HepG2 (cell line): ENCODE results near the gene TNFAIP3. TPM values are rescaled to one million over a fixed set of nuclear protein-coding genes. Genes with fewer than 3 reads are reported as not detected.

Experiments
- ELF4 ChIP-seq: sonication (generic); formaldehyde crosslinking; IDR thresholded peaks from 2 replicates; pipeline ENCODE4 v1.5.0; 2020; ENCODE audit warnings: missing genetic modification reagents, mild to moderate bottlenecking, moderate library complexity, borderline replicate concordance
- FOXM1 ChIP-seq: sonication (generic); formaldehyde crosslinking; IDR thresholded peaks from 2 replicates; pipeline ENCODE4 v1.5.0; 2020; ENCODE audit warnings: missing genetic modification reagents
- HES4 ChIP-seq: sonication (generic); formaldehyde crosslinking; IDR thresholded peaks from 2 replicates; pipeline ENCODE4 v1.9.0; 2021; ENCODE audit warnings: mild to moderate bottlenecking, missing genetic modification reagents, borderline replicate concordance
- IKZF1 ChIP-seq: fragments of 450-650 bp; IDR thresholded peaks from 2 replicates; pipeline ENCODE4 v1.7.1; 2016
- JUNB ChIP-seq: sonication (generic); formaldehyde crosslinking; IDR thresholded peaks from 2 replicates; pipeline ENCODE4 v1.8.0; 2022; ENCODE audit warnings: missing genetic modification reagents, mild to moderate bottlenecking, borderline replicate concordance
- MEIS1 ChIP-seq: sonication (generic); formaldehyde crosslinking; IDR thresholded peaks from 2 replicates; pipeline ENCODE4 v1.9.0; 2021; ENCODE audit warnings: mild to moderate bottlenecking, missing genetic modification reagents, moderate library complexity, borderline replicate concordance
- NBN ChIP-seq: fragments of 450-650 bp; conservative IDR thresholded peaks from 2 replicates; pipeline ENCODE4 v1.6.1; 2017
- PAF1 ChIP-seq: IDR thresholded peaks from 2 replicates; pipeline ENCODE4 v1.6.1; 2016; ENCODE audit warnings: missing genetic modification reagents, missing compliant biosample characterization
- PBX3 ChIP-seq: sonication (generic); formaldehyde crosslinking; IDR thresholded peaks from 2 replicates; pipeline ENCODE4 v1.8.1; 2023; ENCODE audit warnings: missing genetic modification reagents, inconsistent platforms, borderline replicate concordance
- PITX1 ChIP-seq: sonication (generic); formaldehyde crosslinking; IDR thresholded peaks from 2 replicates; pipeline ENCODE4 v1.5.1; 2020; ENCODE audit warnings: mild to moderate bottlenecking, missing genetic modification reagents
- PLRG1 ChIP-seq: fragments of 450-650 bp; conservative IDR thresholded peaks from 2 replicates; pipeline ENCODE4 v1.6.1; 2016
- SMC3 ChIP-seq: IDR thresholded peaks from 2 replicates; pipeline ENCODE4 v1.6.1; 2011; ENCODE audit warnings: low read length, improper control_type of control experiment
- SPEN ChIP-seq: sonication (generic); formaldehyde crosslinking; IDR thresholded peaks from 2 replicates; pipeline ENCODE4 v1.5.1; 2020; ENCODE audit warnings: low read depth, mild to moderate bottlenecking, missing genetic modification reagents
- TIGD3 ChIP-seq: sonication (generic); formaldehyde crosslinking; IDR thresholded peaks from 2 replicates; pipeline ENCODE4 v1.5.1; 2020; ENCODE audit warnings: mild to moderate bottlenecking, missing genetic modification reagents, borderline replicate concordance
- ZBTB42 ChIP-seq: sonication (generic); formaldehyde crosslinking; IDR thresholded peaks from 2 replicates; pipeline ENCODE4 v1.5.0; 2020; ENCODE audit warnings: mild to moderate bottlenecking, missing genetic modification reagents
- ZKSCAN5 ChIP-seq: sonication (generic); formaldehyde crosslinking; IDR thresholded peaks from 2 replicates; pipeline ENCODE4 v1.5.1; 2020; ENCODE audit warnings: mild to moderate bottlenecking, missing genetic modification reagents
- ZNF234 ChIP-seq: sonication (generic); formaldehyde crosslinking; conservative IDR thresholded peaks from 2 replicates; pipeline ENCODE4 v1.5.1; 2020; ENCODE audit warnings: mild to moderate bottlenecking, missing genetic modification reagents
- ZNF33B ChIP-seq: sonication (generic); formaldehyde crosslinking; IDR thresholded peaks from 2 replicates; pipeline ENCODE4 v1.5.1; 2020; ENCODE audit warnings: mild to moderate bottlenecking, missing genetic modification reagents
- ZNF781 ChIP-seq: sonication (generic); formaldehyde crosslinking; IDR thresholded peaks from 2 replicates; pipeline ENCODE4 v1.5.1; 2020; ENCODE audit warnings: borderline replicate concordance, mild to moderate bottlenecking, missing genetic modification reagents; ENCODE audit errors: not compliant biosample characterization
- ZNF850 ChIP-seq: sonication (generic); formaldehyde crosslinking; conservative IDR thresholded peaks from 2 replicates; pipeline ENCODE4 v1.9.0; 2021; ENCODE audit warnings: mild to moderate bottlenecking, missing genetic modification reagents
- ZSCAN9 ChIP-seq: IDR thresholded peaks from 2 replicates; pipeline ENCODE4 v1.6.1; 2016; ENCODE audit warnings: borderline replicate concordance
- polyA plus RNA-seq, 8 experiments: library from polyadenylated mRNA; depleted of rRNA in 3 of 8; stranded (reverse) in 7 of 8; unstranded in 1 of 8; fragments of >200 nt; fragmentation: Illumina TruSeq in 4 of 8; extraction: Trizol in 4 of 8; gene quantifications; 2 replicates each; pipeline versions ENCODE4 v1.2.1 to v1.2.3, GENCODE V29; 2011 to 2016; ENCODE audit warnings: low read depth in 4 of 8, missing spikeins in 1 of 8, mixed read lengths in 1 of 8; ENCODE audit not compliant: insufficient read depth in 1 of 8
- total RNA-seq, 5 experiments: library from RNA; depleted of rRNA; stranded (reverse); fragments of >200 nt; fragmentation: Illumina TruSeq; extraction: Trizol; gene quantifications; 2 replicates each; pipeline ENCODE4 v1.2.3, GENCODE V29; 2016; ENCODE audit warnings: low read depth in 1 of 5
- TF ChIP-seq, protein P1 (sequence below), 2 experiments: sonication (generic) in 1 of 2; formaldehyde crosslinking in 1 of 2; IDR thresholded peaks; 2 replicates each; pipeline versions ENCODE4 v1.5.1 to v1.6.1; 2011 to 2020; ENCODE audit warnings: borderline replicate concordance in 1 of 2, low read depth in 1 of 2, low read length in 1 of 2, mild to moderate bottlenecking in 1 of 2, missing genetic modification reagents in 1 of 2, moderate library complexity in 1 of 2
- TF ChIP-seq, protein P2 (sequence below): IDR thresholded peaks from 2 replicates; pipeline ENCODE4 v1.6.1; 2016

The TNFAIP3 gene
- total and polyA plus RNA-seq, 2 of the 13 experiments (the other 11 are each of a cell fraction or from before 2014, with no cell fraction given), result 28.2 to 47.1 TPM

- no peak for TF ChIP-seq PLRG1
- TF ChIP-seq PITX1 (CRISPR knock-in tag), result peak; percentile 82
- TF ChIP-seq ELF4, result peak; percentile 72; the same call in 1 of the 2 replicates
- TF ChIP-seq HES4 (CRISPR knock-in tag), result peak; percentile 9; the same call in 1 of the 2 replicates
- no peak for TF ChIP-seq ZKSCAN5 (CRISPR knock-in tag)
- TF ChIP-seq ZNF234 (CRISPR knock-in tag), result 0 out of 2 replicates have a peak, but pooled peaks have one; percentile 61
- no peak for TF ChIP-seq PAF1 (CRISPR knock-in tag)
- peak; percentile 97 for TF ChIP-seq ZBTB42 (CRISPR knock-in tag)
- TF ChIP-seq, protein P1, sequence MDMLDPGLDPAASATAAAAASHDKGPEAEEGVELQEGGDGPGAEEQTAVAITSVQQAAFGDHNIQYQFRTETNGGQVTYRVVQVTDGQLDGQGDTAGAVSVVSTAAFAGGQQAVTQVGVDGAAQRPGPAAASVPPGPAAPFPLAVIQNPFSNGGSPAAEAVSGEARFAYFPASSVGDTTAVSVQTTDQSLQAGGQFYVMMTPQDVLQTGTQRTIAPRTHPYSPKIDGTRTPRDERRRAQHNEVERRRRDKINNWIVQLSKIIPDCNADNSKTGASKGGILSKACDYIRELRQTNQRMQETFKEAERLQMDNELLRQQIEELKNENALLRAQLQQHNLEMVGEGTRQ (IDR thresholded peaks at IDR 0.05; ENCODE audit: low read depth, low read length), result peak; percentile 96
- TF ChIP-seq, protein P1 (CRISPR knock-in tag; IDR thresholded peaks at IDR 0.05; ENCODE audit: borderline replicate concordance), result peak; percentile 87
- TF ChIP-seq ZNF781, result peak; percentile 91
- peak; percentile 70; the same call in 1 of the 2 replicates for TF ChIP-seq MEIS1 (CRISPR knock-in tag)
- no peak for TF ChIP-seq NBN
- peak; percentile 29; the same call in 1 of the 2 replicates for TF ChIP-seq ZNF33B (CRISPR knock-in tag)
- peak; percentile 91 for TF ChIP-seq ZSCAN9 (CRISPR knock-in tag)
- no peak for TF ChIP-seq PBX3
- TF ChIP-seq JUNB (CRISPR knock-in tag), result no peak
- TF ChIP-seq SPEN, result peak; percentile 88
- TF ChIP-seq, protein P2, sequence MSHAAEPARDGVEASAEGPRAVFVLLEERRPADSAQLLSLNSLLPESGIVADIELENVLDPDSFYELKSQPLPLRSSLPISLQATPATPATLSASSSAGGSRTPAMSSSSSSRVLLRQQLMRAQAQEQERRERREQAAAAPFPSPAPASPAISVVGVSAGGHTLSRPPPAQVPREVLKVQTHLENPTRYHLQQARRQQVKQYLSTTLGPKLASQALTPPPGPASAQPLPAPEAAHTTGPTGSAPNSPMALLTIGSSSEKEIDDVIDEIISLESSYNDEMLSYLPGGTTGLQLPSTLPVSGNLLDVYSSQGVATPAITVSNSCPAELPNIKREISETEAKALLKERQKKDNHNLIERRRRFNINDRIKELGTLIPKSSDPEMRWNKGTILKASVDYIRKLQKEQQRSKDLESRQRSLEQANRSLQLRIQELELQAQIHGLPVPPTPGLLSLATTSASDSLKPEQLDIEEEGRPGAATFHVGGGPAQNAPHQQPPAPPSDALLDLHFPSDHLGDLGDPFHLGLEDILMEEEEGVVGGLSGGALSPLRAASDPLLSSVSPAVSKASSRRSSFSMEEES (CRISPR knock-in tag), result peak; percentile 90
- TF ChIP-seq IKZF1, result no peak
- TF ChIP-seq FOXM1, result 0 out of 2 replicates have a peak, but pooled peaks have one; percentile 67
- peak; percentile 87 for TF ChIP-seq TIGD3 (CRISPR knock-in tag)
- no peak for TF ChIP-seq ZNF850 (CRISPR knock-in tag)
- peak; percentile 51 for TF ChIP-seq SMC3
Observed at GRCh38 chr6:137866914-137867684, at the start of gene TNFAIP3 (continued).
